Measurements from ENCODE around the gene TRNP1. TPM values are rescaled to one million over a fixed set of nuclear protein-coding genes. Genes with fewer than 3 reads are reported as not detected.

Gene TRNP1
- total RNA-seq, 1 donor from 2014 or later = 76.5 TPM

GRCh38 chr1:26991310-26992116 is 2.0 kb upstream of the TRNP1 start:
- TF ChIP-seq CTCF (IDR thresholded peaks at IDR 0.05) = no peak
- no peaks in the 10 kb centered on the region for H3K9me3 Mint-ChIP-seq (ENCODE audit: low read depth)
- no peak for DNase-seq (ENCODE audit: low spot score)
- peaks cover 2% of the 10 kb centered on the region for H3K36me3 Mint-ChIP-seq (ENCODE audit: low read depth)
- peaks cover 35% of the 10 kb centered on the region for H3K4me1 Mint-ChIP-seq (ENCODE audit: low read depth)
- H3K27ac Mint-ChIP-seq (ENCODE audit: unreplicated experiment) = no peak overlapping the region
- no peak overlapping the region for H3K4me3 Mint-ChIP-seq (ENCODE audit: unreplicated experiment)
- peaks cover 3% of the 10 kb centered on the region for H3K27me3 Mint-ChIP-seq (ENCODE audit: low read depth)

GRCh38 chr1:26994020-26994786 is 711 bp downstream of the TRNP1 start:
- no peak for TF ChIP-seq CTCF (IDR thresholded peaks at IDR 0.05)
- DNase-seq (ENCODE audit: low spot score) = no peak
- H3K36me3 Mint-ChIP-seq (ENCODE audit: low read depth) = peaks cover 2% of the 10 kb centered on the region
- H3K27ac Mint-ChIP-seq (ENCODE audit: unreplicated experiment) = peak overlapping the region; percentile 77
- no peaks in the 10 kb centered on the region for H3K9me3 Mint-ChIP-seq (ENCODE audit: low read depth)
- H3K4me3 Mint-ChIP-seq (ENCODE audit: unreplicated experiment) = peak overlapping the region; percentile 83
- peaks cover 61% of the 10 kb centered on the region for H3K4me1 Mint-ChIP-seq (ENCODE audit: low read depth)
- no peaks in the 10 kb centered on the region for H3K27me3 Mint-ChIP-seq (ENCODE audit: low read depth)

- Mint-ChIP-seq H3K4me1 (ENCODE audit: low read depth) (peaks cover 69% of the 10 kb centered on the region), H3K27ac (ENCODE audit: unreplicated experiment) (peak overlapping the region; percentile 77), H3K27me3 (ENCODE audit: low read depth) (no peaks in the 10 kb centered on the region), H3K4me3 (ENCODE audit: unreplicated experiment) (peak overlapping the region; percentile 83), H3K9me3 (ENCODE audit: low read depth) (no peaks in the 10 kb centered on the region), H3K36me3 (ENCODE audit: low read depth) (peaks cover 2% of the 10 kb centered on the region)
- TF ChIP-seq CTCF (IDR thresholded peaks at IDR 0.05) = peak; percentile 11
- DNase-seq (ENCODE audit: low spot score) = no peak
Observed at GRCh38 chr1:26994787-26995517, 1.5 kb downstream of the TRNP1 start.

GRCh38 chr1:26996024-26996423 is 2.5 kb downstream of the TRNP1 start:
- H3K36me3 Mint-ChIP-seq (ENCODE audit: low read depth) = peaks cover 4% of the 10 kb centered on the region
- DNase-seq (ENCODE audit: low spot score) = no peak
- TF ChIP-seq CTCF (IDR thresholded peaks at IDR 0.05) = no peak
- peak overlapping the region; percentile 65 for H3K27ac Mint-ChIP-seq (ENCODE audit: unreplicated experiment)
- H3K4me3 Mint-ChIP-seq (ENCODE audit: unreplicated experiment) = peak overlapping the region; percentile 83
- no peaks in the 10 kb centered on the region for H3K27me3 Mint-ChIP-seq (ENCODE audit: low read depth)
- H3K9me3 Mint-ChIP-seq (ENCODE audit: low read depth) = no peaks in the 10 kb centered on the region
- peaks cover 75% of the 10 kb centered on the region for H3K4me1 Mint-ChIP-seq (ENCODE audit: low read depth)

GRCh38 chr1:26996665-26997064 is 3.2 kb downstream of the TRNP1 start:
- Mint-ChIP-seq H3K4me3 (ENCODE audit: unreplicated experiment) (peak overlapping the region; percentile 83), H3K27me3 (ENCODE audit: low read depth) (no peaks in the 10 kb centered on the region), H3K9me3 (ENCODE audit: low read depth) (no peaks in the 10 kb centered on the region), H3K4me1 (ENCODE audit: low read depth) (peaks cover 75% of the 10 kb centered on the region), H3K27ac (ENCODE audit: unreplicated experiment) (peak overlapping the region; percentile 54), H3K36me3 (ENCODE audit: low read depth) (peaks cover 4% of the 10 kb centered on the region)
- TF ChIP-seq CTCF (IDR thresholded peaks at IDR 0.05) = no peak
- DNase-seq (ENCODE audit: low spot score) = no peak
